HL-60 (cell line): ENCODE results near the gene ANGPTL5.

Experiments
- DNase-seq, 2 experiments: peaks; one replicate each; pipeline ENCODE4 v3.0.0-alpha.2; 2010 to 2020; ENCODE audit warnings: low read depth in 1 of 2, low spot score in 1 of 2
- H3K27ac ChIP-seq: fragments of 250-450 bp; sonication (Bioruptor Pico); replicated peaks from 2 replicates; pipeline ENCODE4 v1.5.1; 2020; ENCODE audit warnings: mild to moderate bottlenecking, moderate library complexity
- H3K27me3 ChIP-seq: fragments of 250-450 bp; sonication (Bioruptor Pico); 2 replicates; pipeline ENCODE4 v1.5.1; 2021; ENCODE audit warnings: mild to moderate bottlenecking, moderate library complexity; ENCODE audit not compliant: insufficient read depth, poor library complexity, severe bottlenecking
- H3K4me3 ChIP-seq: replicated peaks from 2 replicates; pipeline ENCODE4 v1.5.1; 2011; ENCODE audit warnings: mild to moderate bottlenecking, control low read depth, low read length; ENCODE audit not compliant: insufficient read depth
- GABPA ChIP-seq: IDR thresholded peaks from 2 replicates; pipeline ENCODE4 v1.6.1; 2012; ENCODE audit warnings: low read depth
- POLR2AphosphoS5 ChIP-seq: IDR thresholded peaks from 2 replicates; pipeline ENCODE4 v1.6.1; 2012; ENCODE audit warnings: low read depth
- REST ChIP-seq: IDR thresholded peaks from 2 replicates; pipeline ENCODE4 v1.6.1; 2012; ENCODE audit warnings: low read depth; ENCODE audit not compliant: insufficient replicate concordance
- SPI1 ChIP-seq: IDR thresholded peaks from 2 replicates; pipeline ENCODE4 v1.6.1; 2012; ENCODE audit warnings: low read depth, mild to moderate bottlenecking, borderline replicate concordance
- TF ChIP-seq, protein P1 (sequence below): IDR thresholded peaks from one replicate; pipeline ENCODE4 v1.5.1; 2011; ENCODE audit warnings: low read length, control low read depth, inconsistent platforms; ENCODE audit not compliant: insufficient read depth

Gene ANGPTL5

DNA sequence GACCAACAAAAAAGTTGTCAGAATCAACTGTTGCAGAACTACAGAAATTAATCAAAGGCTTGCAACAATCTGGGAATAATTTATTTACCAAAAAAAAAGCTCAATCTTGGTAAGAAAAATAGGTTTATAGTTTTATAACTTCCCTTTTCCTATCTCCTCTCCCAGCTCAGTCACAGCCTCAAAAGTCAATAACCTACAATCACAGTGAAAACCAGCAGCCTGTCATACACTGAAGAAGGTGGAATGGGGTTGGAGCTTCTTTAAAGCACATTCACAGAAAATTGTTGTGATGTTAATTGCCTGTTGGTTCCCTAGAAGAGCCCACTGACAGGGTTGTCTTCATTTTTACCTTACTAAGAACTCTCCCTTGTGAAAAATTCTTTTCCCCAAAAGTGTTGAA lies 52.2 kb downstream of the ANGPTL5 start:
- DNase-seq = no peak
- no peaks in the 10 kb centered on the region for H3K27me3 ChIP-seq
- TF ChIP-seq POLR2AphosphoS5 (no peak), REST (no peak), GABPA (no peak), SPI1 (no peak)
- TF ChIP-seq, protein P1, sequence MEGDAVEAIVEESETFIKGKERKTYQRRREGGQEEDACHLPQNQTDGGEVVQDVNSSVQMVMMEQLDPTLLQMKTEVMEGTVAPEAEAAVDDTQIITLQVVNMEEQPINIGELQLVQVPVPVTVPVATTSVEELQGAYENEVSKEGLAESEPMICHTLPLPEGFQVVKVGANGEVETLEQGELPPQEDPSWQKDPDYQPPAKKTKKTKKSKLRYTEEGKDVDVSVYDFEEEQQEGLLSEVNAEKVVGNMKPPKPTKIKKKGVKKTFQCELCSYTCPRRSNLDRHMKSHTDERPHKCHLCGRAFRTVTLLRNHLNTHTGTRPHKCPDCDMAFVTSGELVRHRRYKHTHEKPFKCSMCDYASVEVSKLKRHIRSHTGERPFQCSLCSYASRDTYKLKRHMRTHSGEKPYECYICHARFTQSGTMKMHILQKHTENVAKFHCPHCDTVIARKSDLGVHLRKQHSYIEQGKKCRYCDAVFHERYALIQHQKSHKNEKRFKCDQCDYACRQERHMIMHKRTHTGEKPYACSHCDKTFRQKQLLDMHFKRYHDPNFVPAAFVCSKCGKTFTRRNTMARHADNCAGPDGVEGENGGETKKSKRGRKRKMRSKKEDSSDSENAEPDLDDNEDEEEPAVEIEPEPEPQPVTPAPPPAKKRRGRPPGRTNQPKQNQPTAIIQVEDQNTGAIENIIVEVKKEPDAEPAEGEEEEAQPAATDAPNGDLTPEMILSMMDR = no peak
- no peak overlapping the region for H3K27ac ChIP-seq
- no peak overlapping the region for H3K4me3 ChIP-seq

DNA sequence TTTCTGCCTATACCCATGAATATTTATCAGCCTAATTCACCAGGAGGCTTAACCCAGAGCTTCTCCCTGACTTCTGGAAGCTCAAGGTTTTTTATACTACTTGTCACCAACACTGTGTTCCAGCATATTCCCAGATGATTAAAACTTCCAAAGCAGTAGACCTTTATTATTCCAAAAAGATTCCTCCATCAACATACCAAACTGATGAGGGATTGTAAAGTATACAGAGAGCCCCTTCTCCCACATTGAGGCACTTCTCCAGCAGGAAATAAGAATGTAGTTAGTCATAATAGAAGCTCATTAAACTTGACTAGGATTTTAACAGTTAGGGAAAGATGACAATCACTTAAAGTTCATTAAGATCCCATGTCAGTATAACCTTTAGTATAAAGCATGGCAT lies 53.0 kb downstream of the ANGPTL5 start:
- TF ChIP-seq SPI1 (no peak), GABPA (no peak), REST (no peak), POLR2AphosphoS5 (no peak)
- TF ChIP-seq, protein P1 = no peak
- DNase-seq = no peak
- Histone ChIP-seq H3K27ac (no peak overlapping the region), H3K4me3 (no peak overlapping the region), H3K27me3 (no peaks in the 10 kb centered on the region)

GRCh38 chr11:101862391-101863233 lies 53.7 kb downstream of the ANGPTL5 start:
- DNase-seq = no peak
- no peaks in the 10 kb centered on the region for H3K27me3 ChIP-seq
- H3K27ac ChIP-seq = no peak overlapping the region
- H3K4me3 ChIP-seq = no peak overlapping the region
- TF ChIP-seq POLR2AphosphoS5 (no peak), SPI1 (no peak), REST (no peak), GABPA (no peak)
- TF ChIP-seq, protein P1 = no peak
